Testis (tissue), 5 donors: Measurements from ENCODE around the gene UTP3. TPM values are rescaled to one million over a fixed set of nuclear protein-coding genes. Genes with fewer than 3 reads are reported as not detected.
"Not testable (repeated sequence)": the region's sequence is repeated elsewhere in the genome, so short reads cannot be mapped to it uniquely, and the experiment has no call there.

Experiments
- DNase-seq: peaks from one replicate; pipeline ENCODE4 v3.0.0-alpha.2; 2019
- H3K27ac ChIP-seq, 2 donors: fragments of 200-600 bp; sonication (generic); one replicate each; pipeline ENCODE4 v1.5.1; 2019
- H3K27me3 ChIP-seq: fragments of 200-600 bp; sonication (generic); one replicate; pipeline ENCODE4 v1.5.1; 2019
- H3K36me3 ChIP-seq: fragments of 200-600 bp; sonication (generic); one replicate; pipeline ENCODE4 v1.5.1; 2017; ENCODE audit warnings: low read depth; ENCODE audit errors: missing control alignments
- H3K4me1 ChIP-seq: fragments of 200-600 bp; sonication (generic); one replicate; pipeline ENCODE4 v1.5.1; 2019
- H3K4me3 ChIP-seq, 2 donors: fragments of 200-600 bp; sonication (generic); one replicate each; pipeline ENCODE4 v1.5.1; 2017 to 2019
- H3K9me3 ChIP-seq: fragments of 200-600 bp; sonication (generic); one replicate; pipeline ENCODE4 v1.5.1; 2017
- CTCF ChIP-seq, 3 experiments: fragments of 450-650 bp in 2 of 3; fragments of 200-600 bp in 1 of 3; sonication (generic) in 1 of 3; IDR thresholded peaks; one replicate each; pipeline ENCODE4 v1.5.1; 2016 to 2019; ENCODE audit warnings: antibody characterized with exemption in 3 of 3, mild to moderate bottlenecking in 2 of 3, moderate library complexity in 1 of 3
- POLR2A ChIP-seq: fragments of 450-650 bp; IDR thresholded peaks from one replicate; pipeline ENCODE4 v1.6.1; 2017; ENCODE audit warnings: antibody characterized with exemption, mild to moderate bottlenecking, moderate library complexity
- WGBS, 2 donors: methylation state at CpG; one replicate each; pipeline ENCODE4 v1.1.5; 2018; 5-methylcytosine and 5-hydroxymethylcytosine counted together
- intact Hi-C: fragments of 100-400 bp; cut with DNase I; formaldehyde crosslinking; loops from one replicate; pipeline ENCODE4 v1.15.1; 2023; ENCODE audit warnings: low total_unique reads
- long read RNA-seq, 2 donors: transcript quantifications; one replicate each; lab custom pipeline, GENCODE V29; 2026
- polyA plus RNA-seq: library from polyadenylated mRNA; stranded (reverse); fragments of 350-450 nt; fragmentation: Illumina TruSeq; extraction: RNeasy Lipid Tissue Mini Kit (QIAGEN cat#74804); gene quantifications from one replicate; pipeline ENCODE4 v1.2.3, GENCODE V29; 2014; ENCODE audit warnings: low read depth, low replicate concordance; ENCODE audit not compliant: insufficient read depth
- total RNA-seq, 2 donors: library from RNA; depleted of rRNA; stranded (reverse); fragments of >200 nt; gene quantifications; one replicate each; pipeline ENCODE4 v1.2.3, GENCODE V29; 2016

Gene UTP3
- 10 to 100 TPM; 25.4 to 26.0 TPM for total RNA-seq
- 18.5 TPM for polyA plus RNA-seq
- long read RNA-seq, donor 1, transcript UTP3-201 (1 exons, 2,073 nt): major isoform, 19 of 19 reads
- long read RNA-seq, donor 1, partial matches to known transcripts: 0 of 19 reads
- long read RNA-seq, donor 1, other reads (novel, unspliced or antisense): 0 of 19 reads
- long read RNA-seq, donor 2, transcript UTP3-201 (1 exons, 2,073 nt): major isoform, 18 of 18 reads
- long read RNA-seq, donor 2, partial matches to known transcripts: 0 of 18 reads
- long read RNA-seq, donor 2, other reads (novel, unspliced or antisense): 0 of 18 reads

- intact Hi-C loops: no loop called here
- Histone ChIP-seq H3K9me3 (no peaks in the 10 kb centered on the region), H3K27me3 (no peaks in the 10 kb centered on the region), H3K4me1 (peaks cover 11% of the 10 kb centered on the region), H3K36me3 (no peaks in the 10 kb centered on the region), H3K4me3 (peak within 1 kb of the TSS; percentile 93 to 99), H3K27ac (peak within 1 kb of the TSS; percentile 94 to 96)
- DNase-seq: peak; percentile 97
- TF ChIP-seq CTCF (IDR thresholded peaks at IDR 0.05) (peak; percentile 90 to 95 (median 95)), POLR2A (no peak)
- WGBS, 2 donors: 0 to 1% methylated on average over 32 to 70 of the region's 70 CpGs
Measured at GRCh38 chr4:70687821-70688794, at the start of gene UTP3. TSS of gene UTP3 (plus strand) at chr4:70688532. CDS start at chr4:70688678, 146 bp downstream.

GRCh38 chr4:70640192-70640591, 48.1 kb upstream of the UTP3 start:
- no peak for DNase-seq
- H3K36me3 ChIP-seq: no peaks in the 10 kb centered on the region
- WGBS, 2 donors: 80 to 84% methylated on average over 2 of the region's 2 CpGs
- intact Hi-C loops: no loop called here
- H3K4me1 ChIP-seq: no peaks in the 10 kb centered on the region
- H3K27me3 ChIP-seq: no peaks in the 10 kb centered on the region
- no peaks in the 10 kb centered on the region for H3K9me3 ChIP-seq
- no peak overlapping the region for H3K27ac ChIP-seq
- no peak overlapping the region for H3K4me3 ChIP-seq
- TF ChIP-seq POLR2A (no peak), CTCF (IDR thresholded peaks at IDR 0.05) (no peak)

- H3K4me3 ChIP-seq, H3K27ac ChIP-seq, DNase-seq, H3K36me3 ChIP-seq, H3K4me1 ChIP-seq, H3K9me3 ChIP-seq, H3K27me3 ChIP-seq, intact Hi-C loops: not testable (repeated sequence)
- WGBS, 2 donors: 80 to 87% methylated on average over 4 of the region's 4 CpGs
Measured at GRCh38 chr4:70650741-70651140, 37.6 kb upstream of the UTP3 start.

GRCh38 chr4:70651864-70652506, 36.3 kb upstream of the UTP3 start:
- no peaks in the 10 kb centered on the region for H3K4me1 ChIP-seq
- 7 to 18% methylated on average over 4 of the region's 4 CpGs for WGBS, 2 donors
- no peak for DNase-seq
- TF ChIP-seq CTCF (IDR thresholded peaks at IDR 0.05): peak; percentile 32 to 42 (median 36)
- TF ChIP-seq POLR2A: no peak
- no peak overlapping the region for H3K27ac ChIP-seq
- H3K36me3 ChIP-seq: no peaks in the 10 kb centered on the region
- intact Hi-C loops: no loop called here
- H3K27me3 ChIP-seq: no peaks in the 10 kb centered on the region
- no peaks in the 10 kb centered on the region for H3K9me3 ChIP-seq
- no peak overlapping the region for H3K4me3 ChIP-seq

GRCh38 chr4:70654605-70655011, 33.7 kb upstream of the UTP3 start:
- Histone ChIP-seq H3K4me3 (no peak overlapping the region), H3K36me3 (no peaks in the 10 kb centered on the region), H3K9me3 (no peaks in the 10 kb centered on the region), H3K27me3 (no peaks in the 10 kb centered on the region), H3K4me1 (no peaks in the 10 kb centered on the region), H3K27ac (no peak overlapping the region)
- TF ChIP-seq POLR2A (no peak), CTCF (IDR thresholded peaks at IDR 0.05) (no peak)
- DNase-seq: no peak
- intact Hi-C loops: no loop called here
- 64 to 81% methylated on average over 5 of the region's 5 CpGs for WGBS, 2 donors
